CD14-positive monocyte (primary cell): Measurements from ENCODE around the gene SF1. TPM values are rescaled to one million over a fixed set of nuclear protein-coding genes. Genes with fewer than 3 reads are reported as not detected.

Experiments used
- DNase-seq, 3 donors: peaks; one replicate each; pipeline ENCODE4 v3.0.0-alpha.2; 2011 to 2022
- H2AFZ ChIP-seq: 2 replicates; pipeline ENCODE4 v1.6.0; 2012; ENCODE audit warnings: mild to moderate bottlenecking, low read depth, low read length, inconsistent platforms; ENCODE audit not compliant: insufficient read depth, poor library complexity, severe bottlenecking
- H3K27ac ChIP-seq, 2 donors: 1 replicate in 1 of 2; 2 replicates in 1 of 2; pipeline ENCODE4 v1.5.1; 2012 to 2013; ENCODE audit warnings: low read length in 2 of 2, control low read depth in 1 of 2, inconsistent platforms in 1 of 2, low read depth in 1 of 2, mild to moderate bottlenecking in 1 of 2
- H3K27me3 ChIP-seq, 2 donors: one replicate each; pipeline versions ENCODE4 v1.6.0 to v1.6.1; 2011 to 2013; ENCODE audit warnings: low read length in 2 of 2; ENCODE audit not compliant: control insufficient read depth in 2 of 2, insufficient read depth in 2 of 2
- H3K36me3 ChIP-seq, 2 donors: replicated peaks in 1 of 2; 1 replicate in 1 of 2; 2 replicates in 1 of 2; pipeline versions ENCODE4 v1.5.1 to v1.6.1; 2012 to 2013; ENCODE audit warnings: low read length in 2 of 2, control low read depth in 1 of 2, inconsistent platforms in 1 of 2, mild to moderate bottlenecking in 1 of 2; ENCODE audit not compliant: insufficient read depth in 2 of 2, control insufficient read depth in 1 of 2
- H3K4me1 ChIP-seq, 2 donors: 1 replicate in 1 of 2; 2 replicates in 1 of 2; pipeline versions ENCODE4 v1.5.1 to v1.6.1; 2012 to 2013; ENCODE audit warnings: low read length in 2 of 2, control low read depth in 1 of 2, inconsistent platforms in 1 of 2, mild to moderate bottlenecking in 1 of 2, moderate library complexity in 1 of 2; ENCODE audit not compliant: insufficient read depth in 2 of 2, control insufficient read depth in 1 of 2
- H3K4me2 ChIP-seq: replicated peaks from 2 replicates; pipeline ENCODE3; 2012; ENCODE audit warnings: low read length, moderate library complexity, mild to moderate bottlenecking; ENCODE audit not compliant: poor library complexity, severe bottlenecking; ENCODE audit errors: extremely low read depth
- H3K4me3 ChIP-seq, 3 experiments: fragments of 200-600 bp in 1 of 3; sonication (generic) in 1 of 3; replicated peaks in 1 of 3; 1 replicate in 2 of 3; 2 replicates in 1 of 3; pipeline ENCODE4 v1.5.1; 2011 to 2013; ENCODE audit warnings: low read length in 3 of 3, mild to moderate bottlenecking in 3 of 3, control low read depth in 2 of 3, low read depth in 2 of 3, inconsistent platforms in 1 of 3, moderate library complexity in 1 of 3
- H3K79me2 ChIP-seq: 2 replicates; pipeline ENCODE4 v1.6.0; 2012; ENCODE audit warnings: mild to moderate bottlenecking, control low read depth, inconsistent platforms, low read length, moderate library complexity; ENCODE audit not compliant: insufficient read depth
- H3K9ac ChIP-seq: 2 replicates; pipeline ENCODE4 v1.6.0; 2017; ENCODE audit warnings: low read length, mild to moderate bottlenecking; ENCODE audit not compliant: insufficient read depth, poor library complexity, severe bottlenecking
- H3K9me3 ChIP-seq, 2 donors: replicated peaks in 1 of 2; 1 replicate in 1 of 2; 2 replicates in 1 of 2; pipeline versions ENCODE4 v1.5.1 to v1.6.1; 2012 to 2013; ENCODE audit warnings: low read length in 2 of 2, control low read depth in 1 of 2; ENCODE audit not compliant: control insufficient read depth in 1 of 2, insufficient read depth in 1 of 2
- H4K20me1 ChIP-seq: 2 replicates; pipeline ENCODE4 v1.6.0; 2012; ENCODE audit warnings: mild to moderate bottlenecking, low read length, control low read depth, moderate library complexity; ENCODE audit not compliant: insufficient read depth
- H3K27ac Mint-ChIP-seq, 7 donors: one replicate each; pipeline ENCODE4 v1.8.0; 2020; ENCODE audit warnings: mild to moderate bottlenecking in 7 of 7, mixed read lengths in 7 of 7, moderate library complexity in 6 of 7, inconsistent platforms in 2 of 7
- H3K27me3 Mint-ChIP-seq, 3 donors: one replicate each; pipeline ENCODE4 v1.8.0; 2021 to 2022; ENCODE audit warnings: low read depth in 3 of 3, mild to moderate bottlenecking in 3 of 3, mixed read lengths in 3 of 3, moderate library complexity in 3 of 3, inconsistent platforms in 1 of 3
- H3K36me3 Mint-ChIP-seq, 2 donors: one replicate each; pipeline ENCODE4 v1.8.0; 2020; ENCODE audit warnings: mixed read lengths in 2 of 2, inconsistent platforms in 1 of 2, mild to moderate bottlenecking in 1 of 2
- H3K4me1 Mint-ChIP-seq: one replicate; pipeline ENCODE4 v1.8.0; 2020; ENCODE audit warnings: mild to moderate bottlenecking, mixed read lengths
- H3K4me3 Mint-ChIP-seq, 2 donors: one replicate each; pipeline ENCODE4 v1.8.0; 2020; ENCODE audit warnings: mild to moderate bottlenecking in 2 of 2, mixed read lengths in 2 of 2, moderate library complexity in 1 of 2
- H3K9me3 Mint-ChIP-seq, 7 donors: one replicate each; pipeline ENCODE4 v1.8.0; 2020 to 2022; ENCODE audit warnings: mixed read lengths in 7 of 7, mild to moderate bottlenecking in 6 of 7, moderate library complexity in 6 of 7, inconsistent platforms in 2 of 7
- CTCF ChIP-seq: fragments of 200-600 bp; IDR thresholded peaks from one replicate; pipeline ENCODE4 v1.8.0; 2022; ENCODE audit warnings: antibody characterized with exemption, mild to moderate bottlenecking
- WGBS: methylation state at CpG from one replicate; pipeline ENCODE4 v1.1.5; 2013; ENCODE audit warnings: missing lambda C conversion rate; ENCODE audit not compliant: insufficient coverage; 5-methylcytosine and 5-hydroxymethylcytosine counted together
- intact Hi-C, 2 donors: fragments of 100-400 bp; cut with micrococcal nuclease; formaldehyde crosslinking; loops; one replicate each; pipeline versions ENCODE4 v1.15.0 to v1.15.1; 2023
- polyA plus RNA-seq, 3 donors: library from polyadenylated mRNA; depleted of rRNA in 1 of 3; unstranded in 2 of 3; stranded (reverse) in 1 of 3; fragments of 300-500 nt in 2 of 3; fragments of >200 nt in 1 of 3; fragmentation: Illumina TruSeq in 2 of 3; gene quantifications; 1 replicate in 2 of 3; 2 replicates in 1 of 3; pipeline ENCODE4 v1.2.3, GENCODE V29; 2012 to 2021

Gene SF1
- polyA plus RNA-seq, 3 donors: 31.6 to 302 (median 47.7) TPM

GRCh38 chr11:64745521-64746328, 32.6 kb downstream of the SF1 start:
- peak overlapping the region; percentile 99 for H3K4me2 ChIP-seq
- H3K9me3 ChIP-seq: no peaks in the 10 kb centered on the region
- Mint-ChIP-seq H3K27ac (peak overlapping the region; percentile 95 to 99 (median 97)), H3K4me3 (peak overlapping the region; percentile 94 to 98), H3K27me3 (peaks cover 0 to 4% (median 0%) of the 10 kb centered on the region in 3 donors), H3K36me3 (peaks cover 5 to 12% of the 10 kb centered on the region in 2 donors), H3K9me3 (no peaks in the 10 kb centered on the region), H3K4me1 (peaks cover 30% of the 10 kb centered on the region)
- peak overlapping the region; percentile 75 for H3K9ac ChIP-seq
- peaks cover 25% of the 10 kb centered on the region for H4K20me1 ChIP-seq
- H3K27me3 ChIP-seq: no peaks in the 10 kb centered on the region
- intact Hi-C loops: loop anchor here (2.0 kb wide), 2 partner anchors 25 to 27 kb away; no protein-coding TSS in a partner anchor
- peaks cover 0 to 5% of the 10 kb centered on the region in 2 donors for H3K36me3 ChIP-seq
- under 1% methylated on average over 34 of the region's 52 CpGs for WGBS
- peak overlapping the region; percentile 86 to 88 for H3K27ac ChIP-seq
- no peak for TF ChIP-seq CTCF
- peak; percentile 36 to 54 (median 49) for DNase-seq
- peaks cover 32 to 45% of the 10 kb centered on the region in 2 donors for H3K4me1 ChIP-seq
- H3K4me3 ChIP-seq: peak overlapping the region; percentile 52 to 95 (median 54)
- peak overlapping the region; percentile 74 for H2AFZ ChIP-seq
- peaks cover 28% of the 10 kb centered on the region for H3K79me2 ChIP-seq

GRCh38 chr11:64745189-64745520, 33.2 kb downstream of the SF1 start:
- Histone ChIP-seq H2AFZ (peak overlapping the region; percentile 74), H3K9ac (peak overlapping the region; percentile 75)

More at GRCh38 chr11:64745189-64745520, 33.2 kb downstream of the SF1 start:
- peak overlapping the region; percentile 94 to 98 for H3K4me3 Mint-ChIP-seq
- H4K20me1 ChIP-seq: peaks cover 30% of the 10 kb centered on the region
- intact Hi-C loops: loop anchor here (2.0 kb wide), 2 partner anchors 26 to 28 kb away; no protein-coding TSS in a partner anchor
- peak overlapping the region; percentile 95 to 99 (median 97) for H3K27ac Mint-ChIP-seq
- peaks cover 34% of the 10 kb centered on the region for H3K4me1 Mint-ChIP-seq
- peak overlapping the region; percentile 99 for H3K4me2 ChIP-seq
- H3K27me3 Mint-ChIP-seq: peaks cover 0 to 4% (median 0%) of the 10 kb centered on the region in 3 donors
- H3K9me3 ChIP-seq: no peaks in the 10 kb centered on the region
- 0% methylated on average over 19 of the region's 20 CpGs for WGBS
- DNase-seq: peak; percentile 76 to 85 (median 81)
- no peaks in the 10 kb centered on the region for H3K9me3 Mint-ChIP-seq
- TF ChIP-seq CTCF: no peak
- H3K36me3 ChIP-seq: peaks cover 5 to 11% of the 10 kb centered on the region in 2 donors
- H3K27ac ChIP-seq: peak overlapping the region; percentile 86 to 88
- peak overlapping the region; percentile 52 to 95 (median 54) for H3K4me3 ChIP-seq
- peaks cover 34% of the 10 kb centered on the region for H3K79me2 ChIP-seq
- H3K4me1 ChIP-seq: peaks cover 32 to 48% of the 10 kb centered on the region in 2 donors
- H3K27me3 ChIP-seq: no peaks in the 10 kb centered on the region
- H3K36me3 Mint-ChIP-seq: peaks cover 10 to 15% of the 10 kb centered on the region in 2 donors
